ENCODE results near the gene LGALS8.

DNA sequence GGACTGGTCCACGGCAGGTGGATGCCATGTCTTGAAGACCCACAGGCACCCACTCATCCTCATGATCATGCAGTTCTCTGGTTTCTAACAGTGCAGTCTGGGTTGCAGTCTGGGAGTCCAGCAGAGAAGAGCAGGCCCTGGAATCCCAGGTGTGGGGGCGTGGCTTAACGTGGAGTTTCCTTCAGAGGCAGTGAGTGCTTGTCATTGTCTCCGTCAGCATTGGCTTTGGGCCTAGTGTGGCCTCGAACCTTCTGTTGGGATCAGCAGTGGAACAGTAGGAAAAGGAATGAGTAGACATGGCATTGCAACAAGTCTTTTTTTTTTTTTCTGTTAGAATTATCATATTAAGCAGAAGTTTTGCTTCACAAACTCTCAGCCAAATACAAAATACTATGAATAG is 12.8 kb downstream of the LGALS8 start:
- TF ChIP-seq, protein P1, sequence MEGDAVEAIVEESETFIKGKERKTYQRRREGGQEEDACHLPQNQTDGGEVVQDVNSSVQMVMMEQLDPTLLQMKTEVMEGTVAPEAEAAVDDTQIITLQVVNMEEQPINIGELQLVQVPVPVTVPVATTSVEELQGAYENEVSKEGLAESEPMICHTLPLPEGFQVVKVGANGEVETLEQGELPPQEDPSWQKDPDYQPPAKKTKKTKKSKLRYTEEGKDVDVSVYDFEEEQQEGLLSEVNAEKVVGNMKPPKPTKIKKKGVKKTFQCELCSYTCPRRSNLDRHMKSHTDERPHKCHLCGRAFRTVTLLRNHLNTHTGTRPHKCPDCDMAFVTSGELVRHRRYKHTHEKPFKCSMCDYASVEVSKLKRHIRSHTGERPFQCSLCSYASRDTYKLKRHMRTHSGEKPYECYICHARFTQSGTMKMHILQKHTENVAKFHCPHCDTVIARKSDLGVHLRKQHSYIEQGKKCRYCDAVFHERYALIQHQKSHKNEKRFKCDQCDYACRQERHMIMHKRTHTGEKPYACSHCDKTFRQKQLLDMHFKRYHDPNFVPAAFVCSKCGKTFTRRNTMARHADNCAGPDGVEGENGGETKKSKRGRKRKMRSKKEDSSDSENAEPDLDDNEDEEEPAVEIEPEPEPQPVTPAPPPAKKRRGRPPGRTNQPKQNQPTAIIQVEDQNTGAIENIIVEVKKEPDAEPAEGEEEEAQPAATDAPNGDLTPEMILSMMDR (conservative IDR thresholded peaks at IDR 0.05; ENCODE audit: low read depth, low read length), result no peak
- TF ChIP-seq POLR2A (IDR thresholded peaks at IDR 0.05; ENCODE audit: low read depth, low read length) (no peak), CHD1 (IDR thresholded peaks at IDR 0.05; ENCODE audit: low read depth, low read length) (no peak), FOS (IDR thresholded peaks at IDR 0.05; ENCODE audit: low read depth, low read length) (no peak)

Data from IMR-90 (cell line).